Measurements from ENCODE around the gene IFITM2.

Gene IFITM2

DNA sequence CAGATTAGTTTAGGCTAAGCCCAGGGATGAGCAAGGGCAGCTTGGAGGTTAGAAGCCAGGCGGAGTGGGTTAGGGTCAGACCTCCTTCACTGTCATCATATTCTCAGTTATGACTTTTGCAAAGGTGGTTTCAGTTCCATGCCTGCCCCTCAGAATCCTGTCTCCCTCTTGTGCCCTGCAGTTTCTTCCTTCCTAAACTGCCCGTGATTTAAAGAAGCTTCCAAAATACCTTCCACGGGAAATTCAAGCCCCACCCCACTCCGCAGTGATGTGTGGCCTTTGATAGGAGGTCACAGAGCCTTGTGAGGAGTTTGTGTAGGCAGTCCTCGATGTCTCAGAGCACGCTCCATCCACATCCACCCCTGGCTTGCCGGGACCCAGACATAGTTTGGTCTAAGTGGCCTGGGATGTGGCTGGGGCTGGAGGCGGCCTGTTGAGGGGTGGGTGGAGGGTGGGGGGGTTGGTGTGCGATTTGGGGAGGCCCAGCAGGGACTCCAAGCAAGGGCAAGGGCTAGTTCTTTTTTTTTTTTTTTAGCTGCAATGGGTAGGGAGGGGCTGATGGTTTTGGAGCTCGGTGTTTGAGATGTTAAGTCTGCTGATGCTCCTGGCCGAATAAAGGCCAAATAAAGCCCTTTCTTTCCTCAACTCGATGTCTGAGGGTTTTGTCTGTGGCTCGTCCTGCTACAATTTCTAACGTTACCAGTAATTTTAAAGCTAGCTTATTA lies 4.6 kb downstream of the IFITM2 start:
- Histone ChIP-seq H3K27ac (ENCODE audit: low read length, poor library complexity, severe bottlenecking) (no peak overlapping the region), H3K27me3 (ENCODE audit: control insufficient read depth in 1 of 2, insufficient read depth in 1 of 2, low read length in 2 of 2) (peaks cover 0 to 10% of the 10 kb centered on the region in 2 experiments), H3K23ac (ENCODE audit: low read length in 2 of 2) (no peak overlapping the region), H3K79me1 (replicated peaks; ENCODE audit: low read length, poor library complexity, severe bottlenecking) (peaks cover 17% of the 10 kb centered on the region), H2BK15ac (ENCODE audit: low read depth, poor library complexity, severe bottlenecking) (peak overlapping the region; percentile 23), H3K4ac (ENCODE audit: low read depth in 1 of 2, low read length in 2 of 2) (peak overlapping the region in 1 of 2 experiments; percentile 69), H2BK120ac (ENCODE audit: low read depth, low read length) (peak overlapping the region; percentile 92), H4K8ac (ENCODE audit: low read length) (peak overlapping the region; percentile 19), H3K36me3 (ENCODE audit: control insufficient read depth in 1 of 2, insufficient read depth in 2 of 2, low read depth in 1 of 2, low read length in 2 of 2) (peaks cover 0 to 7% of the 10 kb centered on the region in 2 experiments), H3K14ac (ENCODE audit: low read length in 2 of 2) (no peak overlapping the region), H3K9me3 (ENCODE audit: control insufficient read depth, low read length) (no peaks in the 10 kb centered on the region), H3K4me2 (ENCODE audit: low read length, poor library complexity, severe bottlenecking) (no peak overlapping the region), H3K4me1 (ENCODE audit: control insufficient read depth, insufficient read depth, low read depth, low read length) (peaks cover 44% of the 10 kb centered on the region), H2AK5ac (ENCODE audit: low read length, severe bottlenecking) (peak overlapping the region; percentile 61), H2BK12ac (ENCODE audit: low read length in 2 of 2) (peak overlapping the region in 1 of 2 experiments; percentile 84), H2BK5ac (ENCODE audit: low read depth, low read length, poor library complexity, severe bottlenecking) (no peak overlapping the region), H4K91ac (ENCODE audit: low read length) (peak overlapping the region; percentile 83), H3K9ac (ENCODE audit: low read length) (peak overlapping the region; percentile 88), H2AFZ (ENCODE audit: low read depth, low read length) (no peak overlapping the region), H3K18ac (ENCODE audit: low read depth in 1 of 2, low read length in 2 of 2) (peak overlapping the region; percentile 13 to 19), H3K4me3 (ENCODE audit: insufficient read depth in 1 of 2, low read depth in 1 of 2, low read length in 2 of 2) (peak overlapping the region in 1 of 2 experiments; percentile 66)
- no peak for DNase-seq
- WGBS, result 68% methylated on average over 10 of the region's 14 CpGs

GRCh38 chr11:313304-313786 lies 5.7 kb downstream of the IFITM2 start:
- H2BK12ac ChIP-seq (ENCODE audit: low read length in 2 of 2), result peak overlapping the region; percentile 62 to 98
- H2BK120ac ChIP-seq (ENCODE audit: low read depth, low read length), result peak overlapping the region; percentile 91
- H2AK5ac ChIP-seq (ENCODE audit: low read length, severe bottlenecking), result peak overlapping the region; percentile 0
- H4K8ac ChIP-seq (ENCODE audit: low read length), result peak overlapping the region; percentile 81
- peak overlapping the region; percentile 23 for H2AFZ ChIP-seq (ENCODE audit: low read depth, low read length)
- no peaks in the 10 kb centered on the region for H3K9me3 ChIP-seq (ENCODE audit: control insufficient read depth, low read length)
- H3K27me3 ChIP-seq (ENCODE audit: control insufficient read depth in 1 of 2, insufficient read depth in 1 of 2, low read length in 2 of 2), result peaks cover 0 to 10% of the 10 kb centered on the region in 2 experiments
- peaks cover 0 to 7% of the 10 kb centered on the region in 2 experiments for H3K36me3 ChIP-seq (ENCODE audit: control insufficient read depth in 1 of 2, insufficient read depth in 2 of 2, low read depth in 1 of 2, low read length in 2 of 2)
- peak overlapping the region; percentile 69 to 96 for H3K4ac ChIP-seq (ENCODE audit: low read depth in 1 of 2, low read length in 2 of 2)
- H3K79me1 ChIP-seq (replicated peaks; ENCODE audit: low read length, poor library complexity, severe bottlenecking), result peaks cover 15% of the 10 kb centered on the region
- peak overlapping the region; percentile 88 for H3K9ac ChIP-seq (ENCODE audit: low read length)
- peaks cover 38% of the 10 kb centered on the region for H3K4me1 ChIP-seq (ENCODE audit: control insufficient read depth, insufficient read depth, low read depth, low read length)
- H3K27ac ChIP-seq (ENCODE audit: low read length, poor library complexity, severe bottlenecking), result peak overlapping the region; percentile 46
- H2BK15ac ChIP-seq (ENCODE audit: low read depth, poor library complexity, severe bottlenecking), result peak overlapping the region; percentile 95
- H4K91ac ChIP-seq (ENCODE audit: low read length), result peak overlapping the region; percentile 83
- peak overlapping the region in 1 of 2 experiments; percentile 3 for H3K14ac ChIP-seq (ENCODE audit: low read length in 2 of 2)
- no peak overlapping the region for H3K4me2 ChIP-seq (ENCODE audit: low read length, poor library complexity, severe bottlenecking)
- 38% methylated on average over 8 of the region's 8 CpGs for WGBS
- peak overlapping the region in 1 of 2 experiments; percentile 91 for H3K4me3 ChIP-seq (ENCODE audit: insufficient read depth in 1 of 2, low read depth in 1 of 2, low read length in 2 of 2)
- peak overlapping the region; percentile 62 to 97 for H3K18ac ChIP-seq (ENCODE audit: low read depth in 1 of 2, low read length in 2 of 2)
- peak overlapping the region in 1 of 2 experiments; percentile 89 for H3K23ac ChIP-seq (ENCODE audit: low read length in 2 of 2)
- DNase-seq, result no peak
- H2BK5ac ChIP-seq (ENCODE audit: low read depth, low read length, poor library complexity, severe bottlenecking), result no peak overlapping the region

GRCh38 chr11:313787-314553 lies 6.4 kb downstream of the IFITM2 start, which contains the start of gene IFITM1:
TSS of gene IFITM1 (plus strand) at chr11:314040. CDS start at chr11:314171, 131 bp downstream.
- Histone ChIP-seq H4K8ac (ENCODE audit: low read length) (peak within 1 kb of the TSS; percentile 81), H3K9ac (ENCODE audit: low read length) (peak within 1 kb of the TSS; percentile 88), H3K4me3 (ENCODE audit: insufficient read depth in 1 of 2, low read depth in 1 of 2, low read length in 2 of 2) (peak within 1 kb of the TSS; percentile 49 to 91), H2AK5ac (ENCODE audit: low read length, severe bottlenecking) (peak within 1 kb of the TSS; percentile 0), H3K4me1 (ENCODE audit: control insufficient read depth, insufficient read depth, low read depth, low read length) (peaks cover 35% of the 10 kb centered on the region), H2AFZ (ENCODE audit: low read depth, low read length) (peak within 1 kb of the TSS; percentile 23), H3K23ac (ENCODE audit: low read length in 2 of 2) (peak within 1 kb of the TSS in 1 of 2 experiments; percentile 93), H3K27ac (ENCODE audit: low read length, poor library complexity, severe bottlenecking) (peak within 1 kb of the TSS; percentile 52), H3K27me3 (ENCODE audit: control insufficient read depth in 1 of 2, insufficient read depth in 1 of 2, low read length in 2 of 2) (peaks cover 0 to 10% of the 10 kb centered on the region in 2 experiments), H4K91ac (ENCODE audit: low read length) (peak within 1 kb of the TSS; percentile 83), H2BK15ac (ENCODE audit: low read depth, poor library complexity, severe bottlenecking) (peak within 1 kb of the TSS; percentile 95), H3K4ac (ENCODE audit: low read depth in 1 of 2, low read length in 2 of 2) (peak within 1 kb of the TSS; percentile 69 to 96), H2BK12ac (ENCODE audit: low read length in 2 of 2) (peak within 1 kb of the TSS; percentile 62 to 98), H2BK120ac (ENCODE audit: low read depth, low read length) (peak within 1 kb of the TSS; percentile 91), H3K18ac (ENCODE audit: low read depth in 1 of 2, low read length in 2 of 2) (peak within 1 kb of the TSS; percentile 62 to 97), H3K36me3 (ENCODE audit: control insufficient read depth in 1 of 2, insufficient read depth in 2 of 2, low read depth in 1 of 2, low read length in 2 of 2) (peaks cover 0 to 7% of the 10 kb centered on the region in 2 experiments), H3K4me2 (ENCODE audit: low read length, poor library complexity, severe bottlenecking) (peak within 1 kb of the TSS; percentile 79), H3K9me3 (ENCODE audit: control insufficient read depth, low read length) (no peaks in the 10 kb centered on the region), H2BK5ac (ENCODE audit: low read depth, low read length, poor library complexity, severe bottlenecking) (no peak within 1 kb of the TSS), H3K14ac (ENCODE audit: low read length in 2 of 2) (peak within 1 kb of the TSS in 1 of 2 experiments; percentile 68), H3K79me1 (replicated peaks; ENCODE audit: low read length, poor library complexity, severe bottlenecking) (peaks cover 15% of the 10 kb centered on the region)
- DNase-seq, result peak; percentile 94
- WGBS, result 3% methylated on average over 18 of the region's 18 CpGs
